K562 (cell line): ENCODE results near the gene TMEM225B. TPM values are rescaled to one million over a fixed set of nuclear protein-coding genes. Genes with fewer than 3 reads are reported as not detected.

Source experiments
- CBFA2T2 ChIP-seq: fragments of 450-650 bp; conservative IDR thresholded peaks from 2 replicates; pipeline ENCODE4 v1.6.1; 2017; ENCODE audit warnings: mild to moderate bottlenecking
- HMG20A ChIP-seq: fragments of 450-650 bp; formaldehyde crosslinking; conservative IDR thresholded peaks from 2 replicates; pipeline ENCODE4 v1.4.0; 2020; ENCODE audit warnings: mild to moderate bottlenecking, mixed read lengths
- KAT7 ChIP-seq: sonication (generic); formaldehyde crosslinking; IDR thresholded peaks from 2 replicates; pipeline ENCODE4 v1.8.0; 2022; ENCODE audit warnings: missing genetic modification reagents, mild to moderate bottlenecking, borderline replicate concordance
- KLF1 ChIP-seq: fragments of 450-650 bp; IDR thresholded peaks from 2 replicates; pipeline ENCODE4 v1.6.1; 2016; ENCODE audit warnings: missing genetic modification characterization, missing compliant biosample characterization
- MCM7 ChIP-seq, 2 experiments: fragments of 450-650 bp; IDR thresholded peaks; 2 replicates each; pipeline ENCODE4 v1.6.1; 2016 to 2018
- MEF2D ChIP-seq: conservative IDR thresholded peaks from 2 replicates; pipeline ENCODE4 v1.6.1; 2016; ENCODE audit warnings: low read depth, missing genetic modification characterization, missing compliant biosample characterization
- NONO ChIP-seq, 2 experiments: fragments of 200-400 bp in 1 of 2; fragments of 450-650 bp in 1 of 2; formaldehyde crosslinking in 1 of 2; IDR thresholded peaks; 2 replicates each; pipeline ENCODE4 v1.6.1; 2017; ENCODE audit warnings: low read depth in 2 of 2, mild to moderate bottlenecking in 2 of 2, moderate library complexity in 2 of 2, low read length in 1 of 2
- PPARD ChIP-seq: fragments of 250-450 bp; sonication (Bioruptor Pico); IDR thresholded peaks from 2 replicates; pipeline ENCODE4 v1.8.0; 2022; ENCODE audit warnings: inconsistent platforms, mild to moderate bottlenecking, moderate library complexity
- SRF ChIP-seq, 2 experiments: fragments of 250-450, 450-650 bp in 1 of 2; sonication (Bioruptor Pico) in 1 of 2; sonication (generic) in 1 of 2; formaldehyde crosslinking; IDR thresholded peaks; 2 replicates each; pipeline versions ENCODE4 v1.5.0 to v1.5.1; 2020 to 2022; ENCODE audit warnings: mild to moderate bottlenecking in 1 of 2, missing genetic modification reagents in 1 of 2
- TARDBP ChIP-seq: fragments of 450-650 bp; IDR thresholded peaks from 2 replicates; pipeline ENCODE4 v1.6.1; 2016
- TEAD1 ChIP-seq, 2 experiments: fragments of 450-650 bp in 1 of 2; sonication (generic) in 1 of 2; formaldehyde crosslinking; IDR thresholded peaks; 2 replicates each; pipeline versions ENCODE4 v1.4.0 to v1.8.0; 2020 to 2022; ENCODE audit warnings: mild to moderate bottlenecking in 2 of 2, missing genetic modification reagents in 1 of 2
- TFAM ChIP-seq: fragments of 250-450 bp; sonication (Bioruptor Pico); conservative IDR thresholded peaks from 2 replicates; pipeline ENCODE4 v1.5.0; 2021; ENCODE audit warnings: mild to moderate bottlenecking, moderate library complexity
- polyA plus RNA-seq, 8 experiments: library from polyadenylated mRNA; depleted of rRNA in 4 of 8; stranded (reverse) in 5 of 8; unstranded in 3 of 8; fragments of >200 nt; fragmentation: Nextera tagmentation in 2 of 8; fragmentation: Illumina TruSeq in 1 of 8; extraction: Ambion mirVana in 2 of 8; extraction: Trizol in 1 of 8; gene quantifications; 2 replicates each; pipeline versions ENCODE4 v1.2.1 to v1.2.3, GENCODE V29; 2011 to 2014; ENCODE audit warnings: inconsistent platforms in 1 of 8, missing spikeins in 1 of 8
- total RNA-seq, 7 experiments: library from RNA; depleted of rRNA in 6 of 7; stranded (reverse); fragments of >200 nt in 6 of 7; fragmentation: Illumina TruSeq in 2 of 7; extraction: Trizol in 2 of 7; gene quantifications; 2 replicates each; pipeline versions ENCODE4 v1.2.1 to v1.2.3, GENCODE V29; 2011 to 2021; ENCODE audit warnings: low replicate concordance in 1 of 7
- TF ChIP-seq, protein P1 (sequence below): fragments of 450-650 bp; IDR thresholded peaks from 2 replicates; pipeline ENCODE4 v1.6.1; 2018; ENCODE audit not compliant: partially characterized antibody
- TF ChIP-seq, protein P2 (sequence below), 2 experiments: IDR thresholded peaks; 2 replicates each; pipeline ENCODE4 v1.6.1; 2011; ENCODE audit warnings: borderline replicate concordance in 1 of 2, control low read depth in 1 of 2, low read depth in 1 of 2, low read length in 1 of 2, mild to moderate bottlenecking in 1 of 2, mixed read lengths in 1 of 2, moderate library complexity in 1 of 2; ENCODE audit not compliant: insufficient read depth in 1 of 2, insufficient read length in 1 of 2, poor library complexity in 1 of 2, severe bottlenecking in 1 of 2; ENCODE audit errors: extremely low read depth in 1 of 2
- TF ChIP-seq, protein P3 (sequence below): fragments of 450-650 bp; IDR thresholded peaks from 2 replicates; pipeline ENCODE4 v1.7.1; 2018; ENCODE audit warnings: mild to moderate bottlenecking, low read depth; ENCODE audit not compliant: partially characterized antibody

The TMEM225B gene
- total and polyA plus RNA-seq, 9 of the 15 experiments (the other 6 are each of a cell fraction or from before 2014, with no cell fraction given): 0.08 to 0.73 (median 0.56) TPM

DNA sequence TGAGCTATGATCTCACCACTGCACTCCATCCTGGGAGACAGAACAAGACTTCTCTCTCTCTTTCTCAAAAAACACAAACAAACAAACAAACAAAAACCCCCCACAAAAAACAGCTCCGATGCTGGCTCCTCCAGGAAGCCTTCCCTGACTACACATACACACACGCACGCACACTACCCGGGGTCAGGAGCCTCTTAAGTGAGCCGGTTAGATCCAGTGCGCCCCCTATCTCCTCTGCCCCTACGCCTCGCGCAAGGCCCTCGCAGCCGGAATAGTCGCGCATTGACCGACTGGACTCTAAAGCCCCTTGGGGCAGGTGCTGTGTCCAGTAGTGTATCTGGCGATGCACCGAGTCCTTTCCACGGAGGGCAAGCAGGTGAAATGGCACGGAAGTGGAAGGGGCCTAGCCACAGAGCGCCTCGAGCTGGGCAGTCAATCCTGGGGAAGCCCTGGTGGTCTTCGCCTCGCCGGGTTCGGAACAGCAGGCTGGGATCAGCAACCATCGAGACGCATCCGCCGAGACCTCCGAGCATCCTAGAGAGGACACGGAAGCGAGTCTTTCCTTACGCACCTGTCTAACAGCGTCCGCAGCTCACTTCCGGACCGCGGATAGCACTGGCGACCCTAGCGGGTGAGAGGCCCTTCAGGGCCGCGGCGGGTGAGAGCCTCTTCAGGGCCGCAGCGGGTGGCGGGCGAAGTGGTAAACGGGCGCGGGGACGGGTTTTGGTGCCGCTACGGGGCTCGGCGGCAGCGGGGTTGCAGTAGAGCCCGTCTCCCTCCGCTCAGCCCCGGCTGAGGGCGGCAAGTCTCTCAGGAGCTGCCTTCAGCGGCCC, 18.5 kb downstream of the TMEM225B start, which contains the start of gene ZSCAN25 (continued):
- 0 out of 2 replicates have a peak, but pooled peaks have one; percentile 57 for TF ChIP-seq MEF2D (tag)
- peak; percentile 99 for TF ChIP-seq KAT7 (CRISPR knock-in tag)
- no peak for TF ChIP-seq MCM7 (IDR thresholded peaks at IDR 0.05)
- no peak for TF ChIP-seq HMG20A (CRISPR knock-in tag)
- TF ChIP-seq PPARD (CRISPR knock-in tag): no peak
- TF ChIP-seq NONO (IDR thresholded peaks at IDR 0.05; ENCODE audit: low read depth in 2 of 2, low read length in 1 of 2): peak; percentile 37 to 66; a peak in 2 of 4 replicates
- TF ChIP-seq, protein P1, sequence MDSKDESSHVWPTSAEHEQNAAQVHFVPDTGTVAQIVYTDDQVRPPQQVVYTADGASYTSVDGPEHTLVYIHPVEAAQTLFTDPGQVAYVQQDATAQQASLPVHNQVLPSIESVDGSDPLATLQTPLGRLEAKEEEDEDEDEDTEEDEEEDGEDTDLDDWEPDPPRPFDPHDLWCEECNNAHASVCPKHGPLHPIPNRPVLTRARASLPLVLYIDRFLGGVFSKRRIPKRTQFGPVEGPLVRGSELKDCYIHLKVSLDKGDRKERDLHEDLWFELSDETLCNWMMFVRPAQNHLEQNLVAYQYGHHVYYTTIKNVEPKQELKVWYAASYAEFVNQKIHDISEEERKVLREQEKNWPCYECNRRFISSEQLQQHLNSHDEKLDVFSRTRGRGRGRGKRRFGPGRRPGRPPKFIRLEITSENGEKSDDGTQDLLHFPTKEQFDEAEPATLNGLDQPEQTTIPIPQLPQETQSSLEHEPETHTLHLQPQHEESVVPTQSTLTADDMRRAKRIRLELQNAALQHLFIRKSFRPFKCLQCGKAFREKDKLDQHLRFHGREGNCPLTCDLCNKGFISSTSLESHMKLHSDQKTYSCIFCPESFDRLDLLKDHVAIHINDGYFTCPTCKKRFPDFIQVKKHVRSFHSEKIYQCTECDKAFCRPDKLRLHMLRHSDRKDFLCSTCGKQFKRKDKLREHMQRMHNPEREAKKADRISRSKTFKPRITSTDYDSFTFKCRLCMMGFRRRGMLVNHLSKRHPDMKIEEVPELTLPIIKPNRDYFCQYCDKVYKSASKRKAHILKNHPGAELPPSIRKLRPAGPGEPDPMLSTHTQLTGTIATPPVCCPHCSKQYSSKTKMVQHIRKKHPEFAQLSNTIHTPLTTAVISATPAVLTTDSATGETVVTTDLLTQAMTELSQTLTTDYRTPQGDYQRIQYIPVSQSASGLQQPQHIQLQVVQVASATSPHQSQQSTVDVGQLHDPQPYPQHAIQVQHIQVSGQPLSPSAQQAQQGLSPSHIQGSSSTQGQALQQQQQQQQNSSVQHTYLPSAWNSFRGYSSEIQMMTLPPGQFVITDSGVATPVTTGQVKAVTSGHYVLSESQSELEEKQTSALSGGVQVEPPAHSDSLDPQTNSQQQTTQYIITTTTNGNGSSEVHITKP: peak; percentile 25
- TF ChIP-seq, protein P2, sequence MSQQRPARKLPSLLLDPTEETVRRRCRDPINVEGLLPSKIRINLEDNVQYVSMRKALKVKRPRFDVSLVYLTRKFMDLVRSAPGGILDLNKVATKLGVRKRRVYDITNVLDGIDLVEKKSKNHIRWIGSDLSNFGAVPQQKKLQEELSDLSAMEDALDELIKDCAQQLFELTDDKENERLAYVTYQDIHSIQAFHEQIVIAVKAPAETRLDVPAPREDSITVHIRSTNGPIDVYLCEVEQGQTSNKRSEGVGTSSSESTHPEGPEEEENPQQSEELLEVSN (IDR thresholded peaks at IDR 0.05; ENCODE audit: borderline replicate concordance in 1 of 2, extremely low read depth in 1 of 2, insufficient read depth in 1 of 2, insufficient read length in 1 of 2, low read depth in 1 of 2, low read length in 1 of 2, poor library complexity in 1 of 2, severe bottlenecking in 1 of 2): peak; percentile 74 to 80
- peak in 1 of 2 experiments; percentile 73; a peak in 2 of 4 replicates for TF ChIP-seq SRF (CRISPR knock-in tag; IDR thresholded peaks at IDR 0.05)
- TF ChIP-seq TEAD1 (CRISPR knock-in tag; IDR thresholded peaks at IDR 0.05): peak; percentile 58 to 79; a peak in 3 of 4 replicates
- no peak for TF ChIP-seq CBFA2T2
- TF ChIP-seq KLF1 (tag): peak; percentile 84; the same call in 1 of the 2 replicates
- TF ChIP-seq, protein P3, sequence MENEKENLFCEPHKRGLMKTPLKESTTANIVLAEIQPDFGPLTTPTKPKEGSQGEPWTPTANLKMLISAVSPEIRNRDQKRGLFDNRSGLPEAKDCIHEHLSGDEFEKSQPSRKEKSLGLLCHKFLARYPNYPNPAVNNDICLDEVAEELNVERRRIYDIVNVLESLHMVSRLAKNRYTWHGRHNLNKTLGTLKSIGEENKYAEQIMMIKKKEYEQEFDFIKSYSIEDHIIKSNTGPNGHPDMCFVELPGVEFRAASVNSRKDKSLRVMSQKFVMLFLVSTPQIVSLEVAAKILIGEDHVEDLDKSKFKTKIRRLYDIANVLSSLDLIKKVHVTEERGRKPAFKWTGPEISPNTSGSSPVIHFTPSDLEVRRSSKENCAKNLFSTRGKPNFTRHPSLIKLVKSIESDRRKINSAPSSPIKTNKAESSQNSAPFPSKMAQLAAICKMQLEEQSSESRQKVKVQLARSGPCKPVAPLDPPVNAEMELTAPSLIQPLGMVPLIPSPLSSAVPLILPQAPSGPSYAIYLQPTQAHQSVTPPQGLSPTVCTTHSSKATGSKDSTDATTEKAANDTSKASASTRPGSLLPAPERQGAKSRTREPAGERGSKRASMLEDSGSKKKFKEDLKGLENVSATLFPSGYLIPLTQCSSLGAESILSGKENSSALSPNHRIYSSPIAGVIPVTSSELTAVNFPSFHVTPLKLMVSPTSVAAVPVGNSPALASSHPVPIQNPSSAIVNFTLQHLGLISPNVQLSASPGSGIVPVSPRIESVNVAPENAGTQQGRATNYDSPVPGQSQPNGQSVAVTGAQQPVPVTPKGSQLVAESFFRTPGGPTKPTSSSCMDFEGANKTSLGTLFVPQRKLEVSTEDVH: peak; percentile 94
- TF ChIP-seq TARDBP: 0 out of 2 replicates have a peak, but pooled peaks have one; percentile 61
- TF ChIP-seq TFAM (CRISPR knock-in tag): no peak
